Activated CD4-positive, alpha-beta T cell treated with anti-CD3 and anti-CD28 coated beads, Interleukin-2, amount 50 U/mL, for 4 hours (primary cell): ENCODE data around the gene NFATC2.

Experiments
- DNase-seq, 2 experiments: peaks; one replicate each; pipeline ENCODE4 v3.0.0-alpha.2; 2020

NFATC2 gene

DNA sequence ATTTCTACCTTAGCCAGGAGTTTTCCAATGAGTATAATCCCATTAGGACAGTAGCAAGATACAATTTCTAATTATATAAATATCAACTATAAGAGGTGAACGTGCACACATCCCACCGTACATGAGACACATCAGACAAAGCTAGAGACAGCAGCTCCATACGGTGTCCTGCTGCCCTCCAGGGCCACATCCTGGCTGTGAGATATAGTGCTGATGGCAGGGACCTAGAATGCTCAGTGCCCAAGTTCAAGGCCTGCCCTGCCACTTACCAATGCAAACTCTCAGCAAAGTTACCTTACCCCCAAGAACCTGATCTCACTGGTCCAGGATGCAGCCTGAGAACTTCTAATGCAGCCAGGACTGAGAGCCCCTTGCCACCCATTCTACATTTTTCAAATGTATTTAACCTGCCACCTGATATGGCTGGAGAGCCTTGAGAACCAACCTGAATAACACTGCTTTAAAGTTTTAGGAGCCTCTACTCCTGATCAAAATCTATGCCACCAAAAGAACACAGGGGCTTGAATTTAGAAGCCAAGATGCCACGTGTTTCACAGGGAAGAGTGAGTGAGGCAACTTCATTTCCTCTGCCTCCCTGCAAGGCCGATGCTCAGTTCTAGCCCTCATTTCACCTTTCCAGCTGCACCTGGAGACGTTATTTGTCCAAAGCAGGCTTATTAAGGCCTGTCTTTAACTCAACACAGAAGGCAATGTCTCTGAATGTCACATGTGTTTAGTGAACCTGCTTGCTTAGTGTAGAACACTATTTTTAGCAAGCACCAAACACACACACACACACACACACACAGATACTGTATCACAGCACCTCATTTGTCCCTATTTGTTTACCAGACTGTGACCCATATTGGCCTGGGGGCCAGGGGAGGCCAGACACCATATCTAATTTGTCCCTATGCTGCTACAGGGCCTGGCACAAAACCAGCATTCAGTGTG is 6.1 kb downstream of the NFATC2 start:
- DNase-seq: no peak

GRCh38 chr20:51535674-51536073 is 6.8 kb downstream of the NFATC2 start:
- DNase-seq: no peak

DNA sequence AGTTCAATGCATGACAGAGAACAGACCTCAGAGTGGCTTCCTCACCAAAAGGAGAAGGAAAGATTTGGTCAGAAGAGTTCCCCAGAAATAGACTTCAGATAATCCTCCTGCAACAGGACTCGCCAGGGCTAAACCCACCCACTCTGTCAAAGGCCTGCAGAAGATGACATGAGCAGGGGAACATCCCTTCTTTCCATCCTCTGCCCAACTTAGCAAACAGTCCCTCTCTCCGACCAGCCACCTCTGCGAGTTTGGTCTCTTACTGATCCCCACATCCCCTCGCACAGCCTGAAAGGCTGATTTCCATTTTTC is 7.5 kb downstream of the NFATC2 start:
- no peak for DNase-seq

- DNase-seq: no peak
Measured at GRCh38 chr20:51533291-51534172, 9.0 kb downstream of the NFATC2 start.

DNA sequence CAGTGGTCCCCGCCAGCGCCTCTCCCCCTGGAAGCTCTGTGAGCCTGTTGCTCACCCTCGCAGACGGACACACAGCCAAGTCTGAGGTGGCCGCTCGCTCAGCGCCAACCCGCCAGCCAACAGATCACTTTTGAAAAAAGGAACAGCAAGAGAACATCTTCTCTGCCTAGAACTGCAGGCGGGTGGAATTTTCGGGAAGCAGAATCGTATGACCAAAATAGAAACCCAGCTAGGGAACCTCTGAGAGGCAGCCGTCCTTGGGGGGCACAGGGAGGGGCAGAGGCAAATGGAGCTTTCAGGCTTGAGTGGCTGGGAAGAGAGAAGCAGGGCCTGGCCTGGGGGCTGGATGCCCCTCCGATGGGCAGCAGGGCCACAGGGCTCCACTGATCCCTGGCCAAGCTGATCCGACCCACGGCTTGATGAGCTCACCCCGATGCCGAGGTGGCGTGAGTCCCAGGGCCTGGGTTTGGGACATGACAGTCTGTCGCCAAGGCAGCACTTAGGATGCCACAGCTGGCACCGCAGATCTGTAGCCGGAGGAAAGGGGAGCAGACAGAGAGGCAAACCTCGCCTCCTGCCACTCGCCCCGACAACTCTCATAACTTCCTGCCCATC is 9.8 kb downstream of the NFATC2 start:
- DNase-seq: no peak

- DNase-seq: no peak
Measured at GRCh38 chr20:51531712-51532456, 10.6 kb downstream of the NFATC2 start.

- DNase-seq: peak; percentile 69 to 76
Measured at GRCh38 chr20:51531141-51531710, 11.3 kb downstream of the NFATC2 start.

DNA sequence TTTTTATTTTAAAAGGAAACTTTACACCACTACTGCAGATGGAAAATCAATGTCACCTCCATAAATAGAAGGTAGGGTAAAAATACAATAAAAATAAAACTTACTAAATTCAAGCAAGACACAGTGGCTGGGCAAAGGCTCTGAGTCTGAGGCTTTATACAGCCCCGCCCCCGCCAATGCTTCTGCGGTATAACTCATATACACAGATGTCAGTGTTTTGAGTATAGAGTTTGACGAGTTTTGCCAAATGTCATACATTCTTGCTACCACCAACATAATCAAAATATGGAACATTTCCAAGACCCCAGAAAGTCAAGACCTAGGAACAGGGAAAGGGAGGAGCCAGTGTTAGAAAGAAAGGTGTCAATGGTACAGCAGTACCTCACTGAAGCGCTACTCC is 12.8 kb downstream of the NFATC2 start:
- peak; percentile 78 to 80 for DNase-seq

GRCh38 chr20:51529081-51529681 is 13.3 kb downstream of the NFATC2 start:
- DNase-seq: peak; percentile 52 to 58

DNA sequence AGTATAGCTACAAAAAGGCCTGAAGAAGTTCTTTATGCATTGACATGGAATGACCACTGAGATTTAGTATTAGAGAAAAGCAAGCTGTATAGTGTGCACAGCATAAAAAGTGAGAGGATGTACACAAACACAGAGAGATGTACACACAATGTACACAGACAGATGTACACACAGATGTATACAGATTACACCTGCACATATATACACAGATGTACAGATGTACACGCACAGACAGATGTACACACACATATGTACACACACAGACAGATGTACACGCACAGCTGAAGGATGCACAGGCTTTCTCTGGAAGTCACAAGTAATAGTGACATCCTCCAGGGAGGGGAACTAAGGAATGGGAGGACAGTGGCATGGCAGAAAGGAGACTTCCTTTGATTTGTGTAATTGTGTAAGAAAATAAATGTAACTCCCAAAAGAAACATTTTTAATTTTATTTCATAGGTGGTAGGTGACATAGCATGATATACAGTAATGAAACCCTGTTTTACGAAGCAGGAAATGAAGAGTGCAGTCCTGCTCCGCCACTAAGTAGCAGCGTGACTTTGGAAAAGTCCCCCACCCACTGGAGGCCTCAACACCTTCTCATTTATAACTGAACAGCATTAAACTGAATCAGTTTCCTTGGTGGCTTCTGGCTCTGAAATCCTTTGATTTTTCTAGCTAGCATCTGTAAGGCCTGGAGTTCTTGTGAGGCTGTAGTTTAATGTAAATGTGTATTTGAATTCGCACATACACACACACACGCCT is 14.1 kb downstream of the NFATC2 start:
- DNase-seq: peak; percentile 60 to 67

DNA sequence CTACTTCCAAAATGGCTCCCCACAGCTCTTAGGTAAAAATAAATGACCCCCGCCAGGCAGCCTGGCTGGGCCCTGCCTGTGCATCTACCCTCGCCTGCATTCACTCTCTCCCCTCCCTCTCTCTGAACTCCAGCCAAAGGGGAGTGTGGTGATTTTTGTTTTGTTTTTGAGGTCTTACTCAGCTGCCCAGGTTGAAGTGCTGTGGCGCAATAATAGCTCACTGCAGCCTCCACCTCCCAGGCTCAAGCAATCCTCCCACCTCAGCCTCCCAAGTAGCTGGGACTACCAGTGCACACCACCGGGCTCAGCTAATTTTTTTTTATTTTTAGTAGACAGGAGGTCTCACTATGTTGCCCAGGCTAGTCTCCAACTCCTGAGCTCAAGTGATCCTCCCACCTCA is 15.8 kb downstream of the NFATC2 start:
- no peak for DNase-seq

DNA sequence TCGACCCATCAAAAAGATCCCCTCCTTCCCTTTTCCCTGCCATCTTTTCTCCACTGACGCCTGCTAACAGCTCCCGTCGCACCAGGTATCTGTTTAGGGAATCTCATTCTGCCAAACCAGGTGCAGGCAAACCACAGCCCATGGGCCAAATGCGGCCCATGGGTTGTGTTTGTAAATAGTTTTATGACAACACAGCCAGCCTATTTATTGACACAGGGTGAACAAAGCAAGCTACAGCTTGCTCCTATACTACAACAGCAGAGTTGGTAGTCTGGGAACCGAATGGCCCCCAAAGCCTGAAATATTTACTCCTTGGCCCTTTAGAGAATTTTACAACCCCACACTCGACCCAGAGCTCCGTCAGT is 16.4 kb downstream of the NFATC2 start:
- DNase-seq: no peak

DNA sequence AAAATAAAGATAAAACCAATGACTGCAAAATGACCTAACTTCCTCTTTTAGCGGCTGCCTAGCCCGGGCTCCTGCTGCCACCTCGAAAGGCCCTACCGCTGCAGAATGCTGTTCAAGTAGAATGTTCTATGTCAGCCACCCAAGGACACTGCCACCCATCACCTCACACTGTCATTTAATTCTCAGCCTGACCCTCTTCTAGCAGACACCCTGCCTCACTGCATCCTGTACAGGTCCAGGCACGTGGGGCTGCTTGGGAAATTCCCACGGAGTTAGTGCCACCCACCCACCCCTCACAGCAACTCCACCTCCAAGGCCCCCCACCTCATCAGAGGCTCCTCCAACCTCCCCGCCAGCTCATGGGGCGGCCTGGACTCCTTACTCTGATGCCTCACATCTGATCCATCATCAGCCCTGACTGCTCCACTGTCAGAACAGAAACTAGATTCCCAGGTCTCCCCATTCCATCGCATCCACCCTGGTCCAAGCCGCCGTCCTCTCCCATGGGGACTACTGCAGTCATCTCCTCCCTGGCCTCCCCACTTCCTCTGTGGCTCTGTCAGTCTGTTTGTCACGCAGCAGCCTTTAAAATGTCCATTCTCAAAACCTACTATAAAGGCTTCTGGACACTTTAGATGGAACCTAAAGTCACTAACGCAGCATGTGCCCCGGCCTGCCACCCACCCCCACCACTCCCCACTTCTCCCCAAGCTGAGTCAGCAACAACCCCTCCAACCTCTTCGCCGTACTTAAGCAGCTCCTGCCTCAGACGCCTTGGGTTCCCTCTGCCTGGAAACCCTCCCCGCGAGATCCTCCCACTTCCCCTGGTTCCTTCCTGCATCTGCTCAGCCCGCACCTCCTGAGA is 17.0 kb downstream of the NFATC2 start:
- DNase-seq: peak; percentile 45 to 61

- no peak for DNase-seq
Measured at GRCh38 chr20:51523276-51524013, 19.1 kb downstream of the NFATC2 start.

DNA sequence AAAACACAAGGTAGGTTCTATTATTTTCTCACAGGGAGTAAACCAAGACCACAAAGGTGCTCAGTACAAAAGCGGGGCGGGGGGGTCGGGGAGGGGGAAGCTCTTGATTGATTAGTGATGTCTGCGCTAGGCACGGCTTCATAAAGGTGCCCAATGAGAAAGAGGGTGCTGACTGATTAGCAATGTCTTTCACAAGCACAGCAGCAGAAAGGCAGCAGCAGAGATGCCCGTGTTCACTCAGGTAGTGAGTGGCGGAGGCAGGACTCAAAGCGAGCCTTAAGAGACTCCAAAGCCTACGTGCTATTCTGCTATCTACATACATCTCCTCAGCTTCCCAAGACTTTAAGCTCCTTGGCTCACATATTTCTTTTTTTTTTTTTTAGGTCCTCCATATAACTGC is 20.3 kb downstream of the NFATC2 start:
- no peak for DNase-seq

DNA sequence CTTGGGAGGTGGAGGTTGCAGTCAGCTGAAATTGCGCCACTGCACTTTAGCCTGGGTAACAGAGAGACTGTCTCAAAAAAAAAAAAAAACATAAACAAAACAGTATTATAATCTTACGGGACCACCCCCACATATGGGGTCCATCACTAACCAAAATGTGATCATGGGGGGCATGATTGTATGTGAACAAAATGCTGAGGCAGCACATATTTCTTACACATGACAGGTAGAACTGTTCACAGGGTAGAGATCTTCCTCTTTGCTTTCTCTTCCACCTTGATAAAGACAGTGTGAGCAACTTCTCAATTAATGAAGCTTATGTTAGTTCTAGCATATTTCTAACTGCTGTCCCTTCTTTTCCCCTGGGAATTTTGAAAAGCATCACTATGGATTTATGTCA is 24.7 kb downstream of the NFATC2 start:
- DNase-seq: no peak

DNA sequence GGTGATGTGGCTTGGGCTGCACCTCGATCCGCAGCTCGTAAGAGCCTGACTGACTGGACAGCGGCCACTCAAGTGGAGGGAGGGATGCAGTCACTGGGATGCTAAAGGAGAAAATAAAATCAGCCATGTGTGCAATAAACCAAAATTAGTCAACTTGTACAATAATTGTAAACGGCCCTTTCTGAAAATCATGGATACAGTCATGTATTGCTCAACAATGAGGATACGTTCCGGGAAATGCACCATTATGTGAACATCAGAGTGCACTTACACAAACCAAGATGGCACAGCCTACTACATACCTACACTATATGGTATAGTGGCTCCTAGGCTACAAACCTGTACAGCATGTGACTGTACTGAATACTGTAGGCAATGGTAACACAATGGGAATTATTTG is 25.7 kb downstream of the NFATC2 start:
- DNase-seq: no peak

DNA sequence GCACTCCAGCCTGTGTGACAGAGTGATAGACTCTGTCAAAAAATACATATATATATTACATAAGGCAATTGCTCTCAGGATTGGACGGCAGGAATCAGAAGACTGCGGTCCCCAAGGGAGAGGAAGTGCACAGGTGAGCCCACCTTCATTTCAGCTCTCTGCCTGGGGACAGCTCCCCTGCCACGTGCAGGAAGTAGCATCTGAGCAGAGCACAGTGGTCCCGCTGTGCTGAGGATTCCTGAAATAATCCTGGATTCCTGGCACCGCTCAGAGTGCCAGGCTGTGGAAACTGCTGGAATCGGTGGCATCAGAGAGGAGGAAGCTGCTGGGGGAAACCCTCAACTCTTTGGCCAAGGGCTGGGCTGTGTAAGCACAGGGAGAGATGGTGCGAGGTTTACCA is 27.7 kb downstream of the NFATC2 start:
- DNase-seq: no peak

DNA sequence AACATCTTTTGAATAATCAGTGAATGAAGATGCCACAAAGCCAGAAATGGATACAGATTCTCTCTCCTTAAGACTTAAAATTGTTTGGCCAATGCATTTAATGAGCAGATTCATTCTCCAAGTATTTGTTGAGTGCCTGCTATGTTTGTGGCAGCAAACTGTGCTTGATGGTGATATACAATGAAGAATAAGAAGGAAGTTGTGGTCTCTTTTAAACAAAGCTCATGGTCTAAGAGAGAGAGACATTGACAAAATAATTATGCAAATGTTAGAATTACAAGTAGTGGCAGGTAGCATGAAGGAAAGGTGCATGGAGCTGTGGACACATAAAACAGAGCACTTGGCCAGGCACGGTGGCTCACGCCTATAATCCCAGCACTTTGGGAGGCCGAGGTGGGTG is 28.3 kb downstream of the NFATC2 start:
- DNase-seq: no peak

GRCh38 chr20:51513545-51513944 is 29.0 kb downstream of the NFATC2 start:
- DNase-seq: no peak
